Hepatocyte (in vitro differentiated cells): Measurements from ENCODE around the gene RPTOR.

Source experiments
- EZH2 ChIP-seq: fragments of 200-600 bp; sonication (generic); IDR thresholded peaks from 2 replicates; pipeline ENCODE4 v1.6.1; 2016; ENCODE audit warnings: antibody characterized with exemption, mild to moderate bottlenecking, borderline replicate concordance
- TF ChIP-seq, protein P1 (sequence below): fragments of 200-600 bp; sonication (generic); IDR thresholded peaks from 2 replicates; pipeline ENCODE4 v1.5.1; 2016; ENCODE audit warnings: antibody characterized with exemption, mild to moderate bottlenecking; ENCODE audit not compliant: poor library complexity

DNA sequence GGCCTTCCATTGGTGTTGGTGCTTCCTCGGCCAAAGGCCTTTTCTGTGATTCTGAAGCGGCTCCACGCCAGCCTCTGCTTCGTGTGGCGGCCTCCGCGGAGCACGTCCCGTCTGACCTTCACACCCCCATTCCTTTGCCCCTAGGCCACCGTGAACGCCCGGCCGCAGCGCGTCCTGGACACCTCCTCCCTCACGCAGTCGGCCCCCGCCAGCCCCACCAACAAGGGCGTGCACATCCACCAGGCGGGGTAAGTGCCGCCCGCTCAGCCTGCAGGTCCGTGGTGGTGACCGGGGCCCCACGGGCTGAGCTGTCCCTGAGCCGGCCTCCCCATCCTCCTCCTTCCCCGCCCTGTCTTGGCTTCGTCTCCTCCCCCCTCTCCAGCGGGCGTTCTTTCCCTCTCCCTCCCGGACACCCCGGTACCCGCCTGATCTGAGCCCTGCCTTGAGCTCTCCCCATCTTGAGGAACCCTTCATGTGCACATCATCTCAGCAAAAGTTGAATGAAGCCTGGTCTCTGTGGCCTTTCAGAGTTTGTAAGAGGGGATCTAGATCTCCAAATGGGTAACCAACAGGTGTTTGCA is 378.0 kb downstream of the RPTOR start:
- TF ChIP-seq EZH2: no peak
- TF ChIP-seq, protein P1, sequence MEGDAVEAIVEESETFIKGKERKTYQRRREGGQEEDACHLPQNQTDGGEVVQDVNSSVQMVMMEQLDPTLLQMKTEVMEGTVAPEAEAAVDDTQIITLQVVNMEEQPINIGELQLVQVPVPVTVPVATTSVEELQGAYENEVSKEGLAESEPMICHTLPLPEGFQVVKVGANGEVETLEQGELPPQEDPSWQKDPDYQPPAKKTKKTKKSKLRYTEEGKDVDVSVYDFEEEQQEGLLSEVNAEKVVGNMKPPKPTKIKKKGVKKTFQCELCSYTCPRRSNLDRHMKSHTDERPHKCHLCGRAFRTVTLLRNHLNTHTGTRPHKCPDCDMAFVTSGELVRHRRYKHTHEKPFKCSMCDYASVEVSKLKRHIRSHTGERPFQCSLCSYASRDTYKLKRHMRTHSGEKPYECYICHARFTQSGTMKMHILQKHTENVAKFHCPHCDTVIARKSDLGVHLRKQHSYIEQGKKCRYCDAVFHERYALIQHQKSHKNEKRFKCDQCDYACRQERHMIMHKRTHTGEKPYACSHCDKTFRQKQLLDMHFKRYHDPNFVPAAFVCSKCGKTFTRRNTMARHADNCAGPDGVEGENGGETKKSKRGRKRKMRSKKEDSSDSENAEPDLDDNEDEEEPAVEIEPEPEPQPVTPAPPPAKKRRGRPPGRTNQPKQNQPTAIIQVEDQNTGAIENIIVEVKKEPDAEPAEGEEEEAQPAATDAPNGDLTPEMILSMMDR: no peak
